ENCODE results near the gene SRSF2.

SRSF2 gene

GRCh38 chr17:76772842-76773525 lies 35.9 kb upstream of the SRSF2 start:
- intact Hi-C loops (cut with DNase I; ENCODE audit: low total_unique reads) = no loop called here
- no peak for TF ChIP-seq CTCF (IDR thresholded peaks at IDR 0.05)
- Histone ChIP-seq H3K27me3 (no peaks in the 10 kb centered on the region), H3K36me3 (peaks cover 68 to 97% (median 69%) of the 10 kb centered on the region in 3 donors), H3K27ac (no peak overlapping the region), H3K4me1 (no peaks in the 10 kb centered on the region), H3K9me3 (no peaks in the 10 kb centered on the region), H3K4me3 (no peak overlapping the region)
- no peak for DNase-seq

- no peak overlapping the region for H3K4me3 ChIP-seq
- no peaks in the 10 kb centered on the region for H3K4me1 ChIP-seq
- DNase-seq = no peak
- H3K9me3 ChIP-seq = no peaks in the 10 kb centered on the region
- no peak for TF ChIP-seq CTCF (IDR thresholded peaks at IDR 0.05)
- intact Hi-C loops (cut with DNase I; ENCODE audit: low total_unique reads) = no loop called here
- no peak overlapping the region for H3K27ac ChIP-seq
- H3K36me3 ChIP-seq = peaks cover 31 to 58% (median 56%) of the 10 kb centered on the region in 3 donors
- H3K27me3 ChIP-seq = no peaks in the 10 kb centered on the region
Measured at GRCh38 chr17:76758570-76758969, 21.4 kb upstream of the SRSF2 start.

- Histone ChIP-seq H3K27ac (no peak overlapping the region), H3K27me3 (no peaks in the 10 kb centered on the region), H3K4me1 (no peaks in the 10 kb centered on the region), H3K36me3 (peaks cover 31 to 63% (median 62%) of the 10 kb centered on the region in 3 donors), H3K9me3 (no peaks in the 10 kb centered on the region), H3K4me3 (no peak overlapping the region)
- DNase-seq = no peak
- intact Hi-C loops (cut with DNase I; ENCODE audit: low total_unique reads) = no loop called here
- no peak for TF ChIP-seq CTCF (IDR thresholded peaks at IDR 0.05)
Measured at GRCh38 chr17:76757256-76757655, 20.1 kb upstream of the SRSF2 start.

GRCh38 chr17:76755285-76755684 lies 18.2 kb upstream of the SRSF2 start:
- Histone ChIP-seq H3K4me3 (no peak overlapping the region), H3K9me3 (no peaks in the 10 kb centered on the region), H3K27ac (no peak overlapping the region), H3K27me3 (no peaks in the 10 kb centered on the region), H3K36me3 (peaks cover 31 to 72% (median 58%) of the 10 kb centered on the region in 3 donors), H3K4me1 (no peaks in the 10 kb centered on the region)
- intact Hi-C loops (cut with DNase I; ENCODE audit: low total_unique reads) = no loop called here
- DNase-seq = no peak
- TF ChIP-seq CTCF (IDR thresholded peaks at IDR 0.05) = no peak

- peaks cover 32 to 76% (median 63%) of the 10 kb centered on the region in 3 donors for H3K36me3 ChIP-seq
- no peak for DNase-seq
- no peak overlapping the region for H3K4me3 ChIP-seq
- H3K4me1 ChIP-seq = no peaks in the 10 kb centered on the region
- no peak overlapping the region for H3K27ac ChIP-seq
- no peaks in the 10 kb centered on the region for H3K9me3 ChIP-seq
- intact Hi-C loops (cut with DNase I; ENCODE audit: low total_unique reads) = no loop called here
- no peak for TF ChIP-seq CTCF (IDR thresholded peaks at IDR 0.05)
- no peaks in the 10 kb centered on the region for H3K27me3 ChIP-seq
Measured at GRCh38 chr17:76753061-76753961, 16.2 kb upstream of the SRSF2 start.
